Endothelial cell of umbilical vein (primary cell): ENCODE measurements around the gene ABCF2. TPM values are rescaled to one million over a fixed set of nuclear protein-coding genes. Genes with fewer than 3 reads are reported as not detected.

Source experiments
- BruUV-seq: library from RNA; stranded (reverse); fragments of 400-500 nt; replicated peaks from 2 replicates; lab custom pipeline; 2021; lab: Mats Ljungman, UMichigan
- CTCF ChIA-PET: fragments of 300-600, 350-600 bp; sonication (Branson Sonifier 250); formaldehyde crosslinking; loops from one replicate; lab custom pipeline; 2021; ENCODE audit warnings: antibody characterized with exemption, inconsistent platforms; lab: Charles Lee
- POLR2A ChIA-PET: fragments of 300-600, 350-600 bp; sonication (Branson Sonifier 250); formaldehyde crosslinking; loops from one replicate; lab custom pipeline; 2021; ENCODE audit warnings: antibody characterized with exemption, inconsistent platforms; lab: Charles Lee
- DNase-seq: peaks from one replicate; pipeline ENCODE4 v3.0.0-alpha.2; 2011; ENCODE audit warnings: low read depth, low spot score
- FAIRE-seq: peaks from 2 replicates; lab custom pipeline; 2011; peaks lifted over from hg19 to GRCh38; lab: Jason Lieb, UNC
- H2AFZ ChIP-seq: 2 replicates; pipeline ENCODE4 v1.6.0; 2012; ENCODE audit warnings: low read depth, low read length, control low read depth, inconsistent platforms
- H3K27ac ChIP-seq: 2 replicates; pipeline ENCODE4 v1.5.1; 2011; ENCODE audit warnings: low read depth, mild to moderate bottlenecking, control low read depth, low read length, moderate library complexity; ENCODE audit not compliant: insufficient read depth
- H3K27me3 ChIP-seq, 2 experiments: 2 replicates each; pipeline versions ENCODE4 v1.6.0 to v1.6.1; 2011; ENCODE audit warnings: low read length in 2 of 2, mixed read lengths in 1 of 2; ENCODE audit not compliant: control insufficient read depth in 2 of 2, insufficient read depth in 2 of 2
- H3K36me3 ChIP-seq, 2 experiments: 2 replicates in 1 of 2; 3 replicates in 1 of 2; pipeline ENCODE4 v1.5.1; 2011; ENCODE audit warnings: low read length in 2 of 2, mild to moderate bottlenecking in 1 of 2, moderate library complexity in 1 of 2; ENCODE audit not compliant: control insufficient read depth in 2 of 2, insufficient read depth in 2 of 2; ENCODE audit errors: extremely low read depth in 1 of 2
- H3K4me1 ChIP-seq: 3 replicates; pipeline ENCODE4 v1.5.1; 2011; ENCODE audit warnings: mild to moderate bottlenecking, low read length; ENCODE audit not compliant: control insufficient read depth, insufficient read depth; ENCODE audit errors: extremely low read depth
- H3K4me2 ChIP-seq: 2 replicates; pipeline ENCODE4 v1.6.1; 2011; ENCODE audit warnings: low read length, control low read depth, mixed read lengths; ENCODE audit not compliant: insufficient read depth
- H3K4me3 ChIP-seq, 3 experiments: fragments of 200-600 bp in 1 of 3; sonication (generic), shearing (Covaris generic) in 1 of 3; replicated peaks in 1 of 3; 2 replicates each; pipeline ENCODE4 v1.5.1; 2011 to 2016; ENCODE audit warnings: control low read depth in 3 of 3, low read length in 3 of 3, mild to moderate bottlenecking in 2 of 3, inconsistent platforms in 1 of 3, low read depth in 1 of 3, moderate library complexity in 1 of 3; ENCODE audit not compliant: insufficient read depth in 1 of 3
- H3K79me2 ChIP-seq: 2 replicates; pipeline ENCODE4 v1.6.0; 2012; ENCODE audit warnings: low read length, inconsistent platforms; ENCODE audit not compliant: control insufficient read depth, insufficient read depth
- H3K9ac ChIP-seq: replicated peaks from 2 replicates; pipeline ENCODE3; 2011; ENCODE audit warnings: low read length, control low read depth; ENCODE audit not compliant: insufficient read depth; ENCODE audit errors: extremely low read depth
- H3K9me1 ChIP-seq: replicated peaks from 3 replicates; pipeline ENCODE4 v1.6.0; 2011; ENCODE audit warnings: mild to moderate bottlenecking, low read length; ENCODE audit not compliant: control insufficient read depth, insufficient read depth; ENCODE audit errors: extremely low read depth
- H3K9me3 ChIP-seq: replicated peaks from 2 replicates; pipeline ENCODE4 v1.5.1; 2012; ENCODE audit warnings: low read length, inconsistent platforms; ENCODE audit not compliant: control insufficient read depth, insufficient read depth
- H4K20me1 ChIP-seq: replicated peaks from 2 replicates; pipeline ENCODE3; 2011; ENCODE audit warnings: mild to moderate bottlenecking, low read length; ENCODE audit not compliant: control insufficient read depth, insufficient read depth; ENCODE audit errors: extremely low read depth
- EZH2 ChIP-seq: IDR thresholded peaks from 2 replicates; pipeline ENCODE4 v1.6.1; 2012; ENCODE audit warnings: borderline replicate concordance, low read depth, mild to moderate bottlenecking, moderate library complexity, low read length, inconsistent platforms; ENCODE audit not compliant: severe bottlenecking
- FOS ChIP-seq: IDR thresholded peaks from 2 replicates; pipeline ENCODE4 v1.6.1; 2011; ENCODE audit warnings: mild to moderate bottlenecking, low read length, moderate library complexity, borderline replicate concordance; ENCODE audit not compliant: insufficient read depth
- GATA2 ChIP-seq: IDR thresholded peaks from 2 replicates; pipeline ENCODE4 v1.7.0; 2011; ENCODE audit warnings: low read depth, mild to moderate bottlenecking, moderate library complexity, mixed read lengths, low read length; ENCODE audit not compliant: insufficient read length, insufficient read depth
- JUN ChIP-seq: IDR thresholded peaks from 2 replicates; pipeline ENCODE4 v1.6.1; 2011; ENCODE audit warnings: borderline replicate concordance, low read depth; ENCODE audit not compliant: insufficient read length, insufficient read depth
- MYC ChIP-seq: IDR thresholded peaks from one replicate; pipeline ENCODE4 v1.6.1; 2011; ENCODE audit warnings: mild to moderate bottlenecking, low read depth, low read length
- POLR2A ChIP-seq: IDR thresholded peaks from 2 replicates; pipeline ENCODE4 v1.6.1; 2012; ENCODE audit warnings: low read depth, mild to moderate bottlenecking, control low read depth, low read length
- POLR2AphosphoS5 ChIP-seq: IDR thresholded peaks from 2 replicates; pipeline ENCODE4 v1.6.1; 2012; ENCODE audit warnings: low read depth, mild to moderate bottlenecking, control low read depth, low read length, moderate library complexity; ENCODE audit not compliant: insufficient read depth
- dilution Hi-C: fragments of 300-500 bp; cut with MboI; formaldehyde crosslinking; loops from one replicate; pipeline ENCODE4 v1.15.0; 2019; ENCODE audit warnings: low sequenced_read_pairs; ENCODE audit not compliant: extremely low pct_ligation_motif_present
- intact Hi-C: fragments of 100-400 bp; cut with micrococcal nuclease; formaldehyde crosslinking; loops from one replicate; pipeline ENCODE4 v1.10.0; 2022
- polyA plus RNA-seq, 4 experiments: library from polyadenylated mRNA; depleted of rRNA in 3 of 4; stranded (reverse) in 3 of 4; unstranded in 1 of 4; fragments of >200 nt; gene quantifications; 2 replicates each; pipeline versions ENCODE4 v1.2.1 to v1.2.3, GENCODE V29; 2011 to 2012; ENCODE audit warnings: missing spikeins in 1 of 4
- total RNA-seq: library from RNA; stranded (reverse); gene quantifications from 2 replicates; pipeline ENCODE4 v1.2.3, GENCODE V29; 2021
- TF ChIP-seq, protein P1 (sequence below): IDR thresholded peaks from 2 replicates; pipeline ENCODE4 v1.6.1; 2011; ENCODE audit not compliant: insufficient read depth, insufficient read length
- TF ChIP-seq, protein P2 (sequence below), 2 donors: IDR thresholded peaks; 1 replicate in 1 of 2; 2 replicates in 1 of 2; pipeline ENCODE4 v1.5.1; 2011; ENCODE audit warnings: low read length in 2 of 2, mild to moderate bottlenecking in 2 of 2, moderate library complexity in 2 of 2, control low read depth in 1 of 2, inconsistent platforms in 1 of 2, low read depth in 1 of 2; ENCODE audit not compliant: insufficient read depth in 1 of 2; ENCODE audit errors: extremely low read depth in 1 of 2

The ABCF2 gene
- total and polyA plus RNA-seq, 2 donors (not counting 3 experiments of a cell fraction or from before 2014, with no cell fraction given): 45.3 to 61.6 TPM

DNA sequence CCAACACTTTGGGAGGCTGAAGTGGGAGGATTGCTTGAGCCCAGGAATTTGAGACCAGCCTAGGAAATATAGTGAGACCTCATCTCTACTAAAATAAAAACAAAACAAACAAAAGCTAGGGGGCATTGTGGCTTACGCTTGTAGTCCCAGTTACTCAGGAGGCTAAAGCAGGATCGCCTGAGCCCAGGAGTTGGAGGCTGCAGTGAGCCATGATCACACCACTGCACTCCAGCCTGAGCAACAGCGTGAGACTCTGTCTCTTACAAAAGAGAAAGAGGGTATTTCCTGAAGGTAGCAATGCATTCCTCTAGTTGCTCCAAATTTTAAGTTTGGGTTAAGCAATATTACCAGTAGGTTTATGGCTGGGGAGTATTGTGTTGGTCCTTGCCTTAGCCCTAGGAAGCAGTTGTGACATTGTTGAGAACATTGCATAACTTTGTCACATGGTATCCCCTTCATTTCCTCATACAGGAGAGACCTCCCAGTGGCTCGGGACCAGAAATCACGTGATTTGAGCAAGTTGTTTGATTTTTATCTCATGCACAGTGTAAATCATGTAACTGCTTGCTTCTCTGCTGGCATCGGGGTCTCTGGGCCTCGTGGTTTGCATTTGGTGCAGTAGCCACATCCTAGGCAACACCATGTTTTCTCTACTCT lies 44.8 kb upstream of the ABCF2 start:
- no peak overlapping the region for H3K27ac ChIP-seq
- CTCF ChIA-PET: interaction anchor here (1.2 kb wide), 1 partner anchor 50 kb away, joined by 3 read pairs; no protein-coding TSS in a partner anchor

More for the DNA sequence above, 44.8 kb upstream of the ABCF2 start:
- Histone ChIP-seq H3K9me3 (no peaks in the 10 kb centered on the region), H3K4me2 (no peak overlapping the region), H4K20me1 (no peaks in the 10 kb centered on the region), H3K27me3 (peaks cover 4 to 10% of the 10 kb centered on the region in 2 experiments), H2AFZ (no peak overlapping the region), H3K4me3 (no peak overlapping the region), H3K9me1 (no peaks in the 10 kb centered on the region), H3K79me2 (no peaks in the 10 kb centered on the region), H3K4me1 (no peaks in the 10 kb centered on the region), H3K36me3 (no peaks in the 10 kb centered on the region), H3K9ac (no peak overlapping the region)
- TF ChIP-seq POLR2A: no peak
- TF ChIP-seq MYC: no peak
- TF ChIP-seq EZH2: no peak
- TF ChIP-seq JUN: no peak
- TF ChIP-seq, protein P1, sequence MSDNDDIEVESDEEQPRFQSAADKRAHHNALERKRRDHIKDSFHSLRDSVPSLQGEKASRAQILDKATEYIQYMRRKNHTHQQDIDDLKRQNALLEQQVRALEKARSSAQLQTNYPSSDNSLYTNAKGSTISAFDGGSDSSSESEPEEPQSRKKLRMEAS: no peak
- TF ChIP-seq, protein P2, sequence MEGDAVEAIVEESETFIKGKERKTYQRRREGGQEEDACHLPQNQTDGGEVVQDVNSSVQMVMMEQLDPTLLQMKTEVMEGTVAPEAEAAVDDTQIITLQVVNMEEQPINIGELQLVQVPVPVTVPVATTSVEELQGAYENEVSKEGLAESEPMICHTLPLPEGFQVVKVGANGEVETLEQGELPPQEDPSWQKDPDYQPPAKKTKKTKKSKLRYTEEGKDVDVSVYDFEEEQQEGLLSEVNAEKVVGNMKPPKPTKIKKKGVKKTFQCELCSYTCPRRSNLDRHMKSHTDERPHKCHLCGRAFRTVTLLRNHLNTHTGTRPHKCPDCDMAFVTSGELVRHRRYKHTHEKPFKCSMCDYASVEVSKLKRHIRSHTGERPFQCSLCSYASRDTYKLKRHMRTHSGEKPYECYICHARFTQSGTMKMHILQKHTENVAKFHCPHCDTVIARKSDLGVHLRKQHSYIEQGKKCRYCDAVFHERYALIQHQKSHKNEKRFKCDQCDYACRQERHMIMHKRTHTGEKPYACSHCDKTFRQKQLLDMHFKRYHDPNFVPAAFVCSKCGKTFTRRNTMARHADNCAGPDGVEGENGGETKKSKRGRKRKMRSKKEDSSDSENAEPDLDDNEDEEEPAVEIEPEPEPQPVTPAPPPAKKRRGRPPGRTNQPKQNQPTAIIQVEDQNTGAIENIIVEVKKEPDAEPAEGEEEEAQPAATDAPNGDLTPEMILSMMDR (IDR thresholded peaks at IDR 0.05; ENCODE audit: extremely low read depth in 1 of 2, insufficient read depth in 1 of 2, low read depth in 1 of 2, low read length in 2 of 2): no peak
- no peak for TF ChIP-seq POLR2AphosphoS5
- TF ChIP-seq GATA2: no peak
- TF ChIP-seq FOS: no peak
- POLR2A ChIA-PET: no interaction called here
- FAIRE-seq (no peak), DNase-seq (no peak)
- intact Hi-C loops (no loop called here), dilution Hi-C loops (no loop called here)
- no TSS peak for BruUV-seq
